Glutamatergic neuron (in vitro differentiated cells): ENCODE measurements around the gene DDX54. TPM values are rescaled to one million over a fixed set of nuclear protein-coding genes. Genes with fewer than 3 reads are reported as not detected.

Source experiments
- DNase-seq: peaks from one replicate; pipeline ENCODE4 v3.0.0; 2022
- H3K27ac Mint-ChIP-seq: one replicate; pipeline ENCODE4 v1.8.0; 2020; ENCODE audit warnings: mild to moderate bottlenecking, mixed read lengths, inconsistent platforms; ENCODE audit not compliant: unreplicated experiment
- H3K27me3 Mint-ChIP-seq: one replicate; pipeline ENCODE4 v1.8.0; 2020; ENCODE audit warnings: mild to moderate bottlenecking, moderate library complexity, mixed read lengths, inconsistent platforms; ENCODE audit not compliant: unreplicated experiment
- H3K36me3 Mint-ChIP-seq: one replicate; pipeline ENCODE4 v1.8.0; 2020; ENCODE audit warnings: mild to moderate bottlenecking, mixed read lengths, inconsistent platforms; ENCODE audit not compliant: unreplicated experiment
- H3K4me1 Mint-ChIP-seq: one replicate; pipeline ENCODE4 v1.8.0; 2020; ENCODE audit warnings: mild to moderate bottlenecking, low read depth, mixed read lengths, inconsistent platforms; ENCODE audit not compliant: unreplicated experiment
- H3K4me3 Mint-ChIP-seq: one replicate; pipeline ENCODE4 v1.8.0; 2020; ENCODE audit warnings: mild to moderate bottlenecking, mixed read lengths, inconsistent platforms; ENCODE audit not compliant: unreplicated experiment
- H3K9me3 Mint-ChIP-seq: one replicate; pipeline ENCODE4 v1.8.0; 2020; ENCODE audit warnings: mild to moderate bottlenecking, moderate library complexity, mixed read lengths, inconsistent platforms; ENCODE audit not compliant: unreplicated experiment
- CTCF ChIP-seq: fragments of 200-600 bp; sonication (generic); IDR thresholded peaks from one replicate; pipeline ENCODE4 v1.5.0; 2021; ENCODE audit not compliant: partially characterized antibody, unreplicated experiment
- total RNA-seq: library from RNA; stranded (reverse); fragmentation: NEBNext Ultra II Directional; extraction: Animal tissue kit (Norgen Biotek cat#: 25700); gene quantifications from one replicate; pipeline ENCODE4 v1.2.1, GENCODE V29; 2021; ENCODE audit not compliant: unreplicated experiment

The DDX54 gene
- total RNA-seq, 1 donor from 2014 or later: 16.9 TPM

- Mint-ChIP-seq H3K4me3 (no peak overlapping the region), H3K27me3 (peaks cover 2% of the 10 kb centered on the region), H3K4me1 (no peaks in the 10 kb centered on the region), H3K9me3 (no peaks in the 10 kb centered on the region), H3K36me3 (peaks cover 6% of the 10 kb centered on the region), H3K27ac (no peak overlapping the region)
- TF ChIP-seq CTCF: no peak
- DNase-seq: no peak
Measured at GRCh38 chr12:113172185-113172584, 13.1 kb downstream of the DDX54 start.

GRCh38 chr12:113171543-113171942 is 13.7 kb downstream of the DDX54 start:
- no peak for DNase-seq
- no peaks in the 10 kb centered on the region for H3K4me1 Mint-ChIP-seq
- H3K36me3 Mint-ChIP-seq: no peaks in the 10 kb centered on the region
- H3K27ac Mint-ChIP-seq: no peak overlapping the region
- no peak for TF ChIP-seq CTCF
- H3K27me3 Mint-ChIP-seq: peaks cover 2% of the 10 kb centered on the region
- no peaks in the 10 kb centered on the region for H3K9me3 Mint-ChIP-seq
- H3K4me3 Mint-ChIP-seq: no peak overlapping the region

DNA sequence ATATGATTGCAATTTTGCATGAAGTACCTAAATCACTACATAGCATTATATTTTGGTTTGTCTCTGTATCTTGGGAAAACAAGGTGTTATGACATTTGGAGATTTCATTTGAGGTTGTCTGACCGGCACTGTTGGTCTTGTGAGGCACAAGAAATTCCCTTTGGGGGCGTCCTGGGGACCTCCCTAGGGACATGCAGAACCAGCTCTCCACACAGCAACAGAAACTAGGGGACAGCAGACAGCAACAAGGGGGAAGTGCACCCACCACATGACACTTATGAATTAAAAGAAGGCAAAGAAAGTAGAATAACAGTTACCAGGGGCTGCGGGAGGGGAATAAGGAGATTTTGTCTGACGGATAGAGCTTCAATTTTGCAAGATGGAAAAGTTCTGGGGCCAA is 14.4 kb downstream of the DDX54 start:
- H3K36me3 Mint-ChIP-seq: no peaks in the 10 kb centered on the region

GRCh38 chr12:113170457-113170856 is 14.8 kb downstream of the DDX54 start:
- Mint-ChIP-seq H3K27ac (no peak overlapping the region), H3K36me3 (no peaks in the 10 kb centered on the region), H3K9me3 (no peaks in the 10 kb centered on the region), H3K4me3 (no peak overlapping the region), H3K27me3 (peaks cover 2% of the 10 kb centered on the region), H3K4me1 (peaks cover 2% of the 10 kb centered on the region)
- no peak for TF ChIP-seq CTCF
- no peak for DNase-seq

More for the DNA sequence above, 14.4 kb downstream of the DDX54 start:
- no peak overlapping the region for H3K27ac Mint-ChIP-seq
- H3K4me1 Mint-ChIP-seq: peaks cover under 1% of the 10 kb centered on the region
- DNase-seq: no peak
- no peak for TF ChIP-seq CTCF
- no peaks in the 10 kb centered on the region for H3K9me3 Mint-ChIP-seq
- H3K4me3 Mint-ChIP-seq: no peak overlapping the region
- peaks cover 2% of the 10 kb centered on the region for H3K27me3 Mint-ChIP-seq

GRCh38 chr12:113169697-113170096 is 15.6 kb downstream of the DDX54 start:
- Mint-ChIP-seq H3K4me3 (no peak overlapping the region), H3K9me3 (peaks cover 3% of the 10 kb centered on the region), H3K27me3 (no peaks in the 10 kb centered on the region), H3K27ac (no peak overlapping the region), H3K4me1 (peaks cover 2% of the 10 kb centered on the region), H3K36me3 (no peaks in the 10 kb centered on the region)
- DNase-seq: no peak
- TF ChIP-seq CTCF: no peak
